Activated B cell treated with CpG ODN at 0.5 μM for 24 hours (primary cell): ENCODE data around the gene POU1F1. TPM values are rescaled to one million over a fixed set of nuclear protein-coding genes. Genes with fewer than 3 reads are reported as not detected.
"Not testable (repeated sequence)": the region's sequence is repeated elsewhere in the genome, so short reads cannot be mapped to it uniquely, and the experiment has no call there.

Source experiments
- ATAC-seq: fragments of 200-7000 bp; cut with Tn5 transposase; one replicate; pipeline ENCODE4 v1.10.0; 2021; ENCODE audit warnings: low read depth, mild to moderate bottlenecking, moderate library complexity
- CTCF ChIA-PET: fragments of 350-600 bp; sonication (Branson Sonifier 250); formaldehyde crosslinking; loops from one replicate; lab custom pipeline; 2021; ENCODE audit warnings: antibody characterized with exemption; lab: Charles Lee
- POLR2A ChIA-PET: fragments of 350-600 bp; sonication (Branson Sonifier 250); formaldehyde crosslinking; loops from one replicate; lab custom pipeline; 2021; ENCODE audit warnings: antibody characterized with exemption; lab: Charles Lee
- DNase-seq: peaks from one replicate; pipeline ENCODE4 v3.0.0; 2022
- H3K27ac Mint-ChIP-seq: one replicate; pipeline ENCODE4 v1.8.0; 2020; ENCODE audit warnings: mixed read lengths
- H3K27me3 Mint-ChIP-seq: one replicate; pipeline ENCODE4 v1.8.0; 2021; ENCODE audit warnings: mixed read lengths
- H3K36me3 Mint-ChIP-seq: one replicate; pipeline ENCODE4 v1.8.0; 2021; ENCODE audit warnings: low read depth, mixed read lengths
- H3K4me1 Mint-ChIP-seq: one replicate; pipeline ENCODE4 v1.8.0; 2021; ENCODE audit warnings: mixed read lengths
- H3K4me3 Mint-ChIP-seq: one replicate; pipeline ENCODE4 v1.8.0; 2020; ENCODE audit warnings: mild to moderate bottlenecking, mixed read lengths
- H3K9me3 Mint-ChIP-seq: one replicate; pipeline ENCODE4 v1.8.0; 2020; ENCODE audit warnings: mixed read lengths
- intact Hi-C: fragments of 100-400 bp; cut with micrococcal nuclease; formaldehyde crosslinking; loops from one replicate; pipeline ENCODE4 v1.15.1; 2024
- total RNA-seq: library from RNA; stranded (reverse); gene quantifications from 2 replicates; pipeline ENCODE4 v1.2.3, GENCODE V29; 2022
- TF ChIP-seq, protein P1 (sequence below): fragments of 200-600 bp; IDR thresholded peaks from one replicate; pipeline ENCODE4 v1.8.0; 2022; ENCODE audit warnings: antibody characterized with exemption, mild to moderate bottlenecking

POU1F1 gene
- total RNA-seq, 1 donor from 2014 or later = not detected

DNA sequence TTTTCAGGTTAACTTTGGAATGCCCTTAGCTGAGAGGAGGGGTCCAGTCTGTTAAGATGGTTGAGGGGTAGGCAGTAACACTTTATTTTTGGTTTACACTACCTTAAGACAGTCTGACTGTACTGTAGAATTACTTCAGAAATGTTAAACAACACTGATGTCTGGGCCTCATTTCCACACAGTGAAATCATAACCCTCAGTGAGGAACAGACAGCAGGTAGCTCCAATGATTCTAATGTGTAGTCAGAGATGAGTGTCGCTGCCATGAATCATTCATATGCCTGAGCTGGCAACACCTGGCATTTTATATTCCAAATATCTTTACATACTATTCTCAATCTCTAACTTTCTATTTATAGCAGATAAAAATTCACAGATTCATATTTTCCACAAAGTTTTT is 37.3 kb upstream of the POU1F1 start:
- H3K36me3 Mint-ChIP-seq = no peaks in the 10 kb centered on the region
- intact Hi-C loops = no loop called here

GRCh38 chr3:87311309-87311708 is 34.9 kb upstream of the POU1F1 start:
- Mint-ChIP-seq H3K36me3 (no peaks in the 10 kb centered on the region), H3K9me3 (no peaks in the 10 kb centered on the region), H3K27ac (no peak overlapping the region), H3K4me3 (no peak overlapping the region), H3K4me1 (no peaks in the 10 kb centered on the region), H3K27me3 (peaks cover 5% of the 10 kb centered on the region)
- POLR2A ChIA-PET = interaction anchor here (0.7 kb wide), 1 partner anchor 40 kb away, joined by 5 read pairs; no protein-coding TSS in a partner anchor
- DNase-seq (no peak), ATAC-seq (no peak)
- CTCF ChIA-PET = no interaction called here
- intact Hi-C loops = no loop called here
- TF ChIP-seq, protein P1, sequence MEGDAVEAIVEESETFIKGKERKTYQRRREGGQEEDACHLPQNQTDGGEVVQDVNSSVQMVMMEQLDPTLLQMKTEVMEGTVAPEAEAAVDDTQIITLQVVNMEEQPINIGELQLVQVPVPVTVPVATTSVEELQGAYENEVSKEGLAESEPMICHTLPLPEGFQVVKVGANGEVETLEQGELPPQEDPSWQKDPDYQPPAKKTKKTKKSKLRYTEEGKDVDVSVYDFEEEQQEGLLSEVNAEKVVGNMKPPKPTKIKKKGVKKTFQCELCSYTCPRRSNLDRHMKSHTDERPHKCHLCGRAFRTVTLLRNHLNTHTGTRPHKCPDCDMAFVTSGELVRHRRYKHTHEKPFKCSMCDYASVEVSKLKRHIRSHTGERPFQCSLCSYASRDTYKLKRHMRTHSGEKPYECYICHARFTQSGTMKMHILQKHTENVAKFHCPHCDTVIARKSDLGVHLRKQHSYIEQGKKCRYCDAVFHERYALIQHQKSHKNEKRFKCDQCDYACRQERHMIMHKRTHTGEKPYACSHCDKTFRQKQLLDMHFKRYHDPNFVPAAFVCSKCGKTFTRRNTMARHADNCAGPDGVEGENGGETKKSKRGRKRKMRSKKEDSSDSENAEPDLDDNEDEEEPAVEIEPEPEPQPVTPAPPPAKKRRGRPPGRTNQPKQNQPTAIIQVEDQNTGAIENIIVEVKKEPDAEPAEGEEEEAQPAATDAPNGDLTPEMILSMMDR = no peak

More for the DNA sequence above, 37.3 kb upstream of the POU1F1 start:
- TF ChIP-seq, protein P1 = no peak
- ChIA-PET POLR2A (no interaction called here), CTCF (interaction anchor here (1.0 to 1.6 kb wide), 2 partner anchors 11 to 15 kb away, joined by 3 read pairs; no protein-coding TSS in a partner anchor)
- ATAC-seq (no peak), DNase-seq (no peak)
- H3K9me3 Mint-ChIP-seq = no peaks in the 10 kb centered on the region
- no peak overlapping the region for H3K27ac Mint-ChIP-seq
- peaks cover 2% of the 10 kb centered on the region for H3K27me3 Mint-ChIP-seq
- H3K4me1 Mint-ChIP-seq = no peaks in the 10 kb centered on the region
- no peak overlapping the region for H3K4me3 Mint-ChIP-seq

- intact Hi-C loops = no loop called here
- DNase-seq = no peak
- Mint-ChIP-seq H3K27me3 (peaks cover 8% of the 10 kb centered on the region), H3K4me3 (no peak overlapping the region), H3K27ac (no peak overlapping the region), H3K4me1 (no peaks in the 10 kb centered on the region), H3K9me3 (no peaks in the 10 kb centered on the region), H3K36me3 (no peaks in the 10 kb centered on the region)
- ChIA-PET CTCF (no interaction called here), POLR2A (no interaction called here)
- TF ChIP-seq, protein P1 = no peak
- ATAC-seq = no peak
Measured at GRCh38 chr3:87309601-87310000, 33.2 kb upstream of the POU1F1 start.

- Mint-ChIP-seq H3K4me1 (no peaks in the 10 kb centered on the region), H3K27me3 (peaks cover 8% of the 10 kb centered on the region), H3K9me3 (no peaks in the 10 kb centered on the region), H3K4me3 (no peak overlapping the region), H3K27ac (no peak overlapping the region), H3K36me3 (no peaks in the 10 kb centered on the region)
- intact Hi-C loops = no loop called here
- ChIA-PET CTCF (interaction anchor here (1.5 kb wide), 1 partner anchor 49 kb away, joined by 3 read pairs; no protein-coding TSS in a partner anchor), POLR2A (no interaction called here)
- DNase-seq (no peak), ATAC-seq (no peak)
- TF ChIP-seq, protein P1 = no peak
Measured at GRCh38 chr3:87307805-87308204, 31.4 kb upstream of the POU1F1 start.

DNA sequence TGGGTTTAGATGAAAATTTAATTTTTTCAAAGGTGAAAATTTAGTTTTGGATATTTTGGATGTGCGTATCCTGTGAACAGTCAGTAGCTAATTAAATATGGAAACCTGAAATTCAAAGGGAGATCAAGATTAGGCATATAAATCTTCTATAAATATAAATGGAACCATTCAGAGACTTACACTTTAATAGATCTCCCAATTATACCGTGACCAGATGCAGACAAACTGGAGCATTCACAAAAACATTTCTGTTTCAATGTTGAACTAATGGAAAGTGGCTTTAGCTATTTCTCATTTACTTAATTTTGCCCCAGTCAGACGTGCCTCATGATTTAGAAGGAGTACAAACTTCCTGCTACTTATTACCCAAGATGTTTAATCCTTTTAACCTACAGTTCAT is 29.1 kb upstream of the POU1F1 start:
- ChIA-PET CTCF (interaction anchor here (0.6 to 1.1 kb wide), 2 partner anchors 18 to 699 kb away, joined by 3 read pairs; no protein-coding TSS in a partner anchor), POLR2A (no interaction called here)
- H3K27me3 Mint-ChIP-seq = peaks cover 8% of the 10 kb centered on the region
- intact Hi-C loops = no loop called here
- no peaks in the 10 kb centered on the region for H3K9me3 Mint-ChIP-seq
- no peak for ATAC-seq
- no peak overlapping the region for H3K27ac Mint-ChIP-seq
- DNase-seq = no peak
- H3K4me1 Mint-ChIP-seq = no peaks in the 10 kb centered on the region
- H3K4me3 Mint-ChIP-seq = no peak overlapping the region
- H3K36me3 Mint-ChIP-seq = no peaks in the 10 kb centered on the region
- TF ChIP-seq, protein P1 = no peak

- H3K36me3 Mint-ChIP-seq, intact Hi-C loops, H3K4me3 Mint-ChIP-seq, H3K4me1 Mint-ChIP-seq, DNase-seq, ATAC-seq, H3K27me3 Mint-ChIP-seq, POLR2A ChIA-PET, H3K9me3 Mint-ChIP-seq, H3K27ac Mint-ChIP-seq: not testable (repeated sequence)
- CTCF ChIA-PET = interaction anchor here (1.1 kb wide), 1 partner anchor 18 kb away, joined by 3 read pairs; no protein-coding TSS in a partner anchor
Measured at GRCh38 chr3:87305031-87305430, 28.6 kb upstream of the POU1F1 start.
